ENCODE measurements around the gene NCBP1.
A peak's percentile ranks its signal among the peaks of the same experiment; 100 is the strongest.
"Not testable (repeated sequence)": the region's sequence is repeated elsewhere in the genome, so short reads cannot be mapped to it uniquely, and the experiment has no call there.

The NCBP1 gene

GRCh38 chr9:97698865-97699264 lies 65.2 kb downstream of the NCBP1 start:
- no peaks in the 10 kb centered on the region for H3K9me3 ChIP-seq
- DNase-seq (ENCODE audit: low spot score in 2 of 2): no peak
- in situ Hi-C loops (cut with MboI; ENCODE audit: low sequenced_read_pairs): no loop called here
- no peak overlapping the region for H3K4me3 ChIP-seq
- no peaks in the 10 kb centered on the region for H3K27me3 ChIP-seq (ENCODE audit: low read depth)
- peaks cover 23% of the 10 kb centered on the region for H3K4me1 ChIP-seq
- no peaks in the 10 kb centered on the region for H3K36me3 ChIP-seq (replicated peaks)

- DNase-seq (ENCODE audit: low spot score in 2 of 2); in situ Hi-C loops (cut with MboI; ENCODE audit: low sequenced_read_pairs); H3K27me3 ChIP-seq (ENCODE audit: low read depth); H3K9me3 ChIP-seq; H3K4me3 ChIP-seq; H3K36me3 ChIP-seq (replicated peaks): not testable (repeated sequence)
- H3K4me1 ChIP-seq: peaks cover 19% of the 10 kb centered on the region
Observed at GRCh38 chr9:97699281-97699680, 65.7 kb downstream of the NCBP1 start.

- in situ Hi-C loops (cut with MboI; ENCODE audit: low sequenced_read_pairs): loop anchor here (10.0 to 25.0 kb wide), 2 partner anchors 205 to 562 kb away; partner anchors contain the start of gene TBC1D2
- not testable (repeated sequence) for DNase-seq (ENCODE audit: low spot score in 2 of 2); H3K36me3 ChIP-seq (replicated peaks); H3K4me3 ChIP-seq; H3K9me3 ChIP-seq; H3K27me3 ChIP-seq (ENCODE audit: low read depth)
- H3K4me1 ChIP-seq: peaks cover 14% of the 10 kb centered on the region
Observed at GRCh38 chr9:97699824-97700223, 66.2 kb downstream of the NCBP1 start.

- in situ Hi-C loops (cut with MboI; ENCODE audit: low sequenced_read_pairs): loop anchor here (10.0 to 25.0 kb wide), 2 partner anchors 201 to 559 kb away; partner anchors contain the start of gene TBC1D2
- Histone ChIP-seq H3K36me3 (replicated peaks) (no peaks in the 10 kb centered on the region), H3K9me3 (no peaks in the 10 kb centered on the region), H3K4me3 (no peak overlapping the region), H3K27me3 (ENCODE audit: low read depth) (peaks cover 14% of the 10 kb centered on the region), H3K4me1 (no peaks in the 10 kb centered on the region)
- DNase-seq (ENCODE audit: low spot score in 2 of 2): no peak
Observed at GRCh38 chr9:97703437-97704344, 70.1 kb downstream of the NCBP1 start.

DNA sequence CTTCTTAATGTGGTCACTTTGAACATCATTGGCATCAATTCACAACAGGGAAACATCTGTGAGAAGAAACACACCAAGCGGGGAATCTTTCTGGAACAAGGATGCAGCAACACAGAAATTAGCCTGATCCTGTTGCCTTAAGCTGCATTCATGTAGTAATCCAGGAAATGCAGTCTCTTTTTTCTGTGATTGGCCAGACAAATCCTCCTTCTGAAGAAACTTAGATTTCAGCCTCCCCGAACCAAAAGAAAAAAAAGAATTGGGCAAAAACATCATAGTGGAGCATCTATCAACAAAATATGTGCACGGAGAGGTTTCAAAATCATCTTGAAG lies 70.7 kb downstream of the NCBP1 start:
- no peaks in the 10 kb centered on the region for H3K9me3 ChIP-seq
- H3K4me1 ChIP-seq: no peaks in the 10 kb centered on the region
- no peaks in the 10 kb centered on the region for H3K36me3 ChIP-seq (replicated peaks)
- no peak overlapping the region for H3K4me3 ChIP-seq
- no peak for DNase-seq (ENCODE audit: low spot score in 2 of 2)
- peaks cover 14% of the 10 kb centered on the region for H3K27me3 ChIP-seq (ENCODE audit: low read depth)
- in situ Hi-C loops (cut with MboI; ENCODE audit: low sequenced_read_pairs): loop anchor here (10.0 to 25.0 kb wide), 2 partner anchors 200 to 558 kb away; partner anchors contain the start of gene TBC1D2

- H3K9me3 ChIP-seq: no peaks in the 10 kb centered on the region
- H3K36me3 ChIP-seq (replicated peaks): no peaks in the 10 kb centered on the region
- H3K4me3 ChIP-seq: no peak overlapping the region
- peaks cover 14% of the 10 kb centered on the region for H3K27me3 ChIP-seq (ENCODE audit: low read depth)
- no peak for DNase-seq (ENCODE audit: low spot score in 2 of 2)
- in situ Hi-C loops (cut with MboI; ENCODE audit: low sequenced_read_pairs): loop anchor here (10.0 to 25.0 kb wide), 2 partner anchors 200 to 557 kb away; partner anchors contain the start of gene TBC1D2
- H3K4me1 ChIP-seq: no peaks in the 10 kb centered on the region
Observed at GRCh38 chr9:97704851-97705250, 71.2 kb downstream of the NCBP1 start.

DNA sequence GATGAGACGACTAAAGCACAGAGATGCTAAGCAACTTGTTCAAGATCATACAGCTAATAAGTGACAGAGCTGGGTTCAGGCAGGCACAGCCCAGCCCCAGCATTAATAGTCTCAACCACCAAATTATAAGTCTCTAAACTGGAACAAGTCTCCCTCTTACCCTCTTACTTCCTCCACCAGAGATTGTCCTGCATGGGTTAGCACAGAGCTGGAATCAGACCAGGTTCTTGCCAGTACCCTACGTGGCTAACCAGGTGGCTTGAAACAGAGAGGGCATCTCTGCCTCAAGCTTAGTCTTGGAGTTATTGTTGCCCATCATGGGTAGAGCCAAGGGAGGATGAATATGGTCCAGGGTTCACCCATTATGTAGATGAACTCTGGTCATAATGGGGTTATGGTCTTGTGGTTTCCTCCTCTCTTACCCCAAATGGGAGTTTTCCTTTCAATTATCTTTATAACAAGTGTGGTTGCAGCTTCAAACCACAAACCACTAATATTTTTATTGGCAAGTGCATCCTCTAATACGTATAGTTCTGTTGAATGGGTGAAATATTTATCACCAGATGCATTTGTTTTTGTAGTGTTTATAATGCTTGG lies 71.8 kb downstream of the NCBP1 start:
- H3K9me3 ChIP-seq: no peaks in the 10 kb centered on the region
- H3K27me3 ChIP-seq (ENCODE audit: low read depth): peaks cover 14% of the 10 kb centered on the region
- H3K4me1 ChIP-seq: no peaks in the 10 kb centered on the region
- no peak for DNase-seq (ENCODE audit: low spot score in 2 of 2)
- no peaks in the 10 kb centered on the region for H3K36me3 ChIP-seq (replicated peaks)
- no peak overlapping the region for H3K4me3 ChIP-seq
- in situ Hi-C loops (cut with MboI; ENCODE audit: low sequenced_read_pairs): loop anchor here (10.0 to 25.0 kb wide), 2 partner anchors 199 to 557 kb away; partner anchors contain the start of gene TBC1D2

DNA sequence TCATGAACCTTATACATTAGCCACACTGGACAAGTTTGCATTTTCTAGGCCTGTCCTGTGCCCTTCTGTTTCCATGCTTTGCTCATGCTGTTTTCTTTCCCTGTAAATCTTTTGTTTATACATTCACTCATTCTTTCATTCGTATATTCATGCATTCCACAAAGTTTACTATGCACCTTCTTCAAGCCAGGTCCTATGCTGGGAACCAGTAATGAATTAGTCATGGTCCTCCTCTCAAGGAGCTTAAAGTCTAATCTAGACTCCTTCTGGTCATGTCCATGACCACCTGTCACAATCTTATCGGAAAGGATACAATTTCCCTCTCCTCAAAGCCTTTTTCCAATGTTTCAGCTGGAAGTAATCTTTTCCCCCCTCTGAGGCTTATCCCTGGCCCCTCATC lies 72.6 kb downstream of the NCBP1 start:
- Histone ChIP-seq H3K4me3 (no peak overlapping the region), H3K27me3 (ENCODE audit: low read depth) (peaks cover 14% of the 10 kb centered on the region), H3K9me3 (no peaks in the 10 kb centered on the region), H3K36me3 (replicated peaks) (no peaks in the 10 kb centered on the region), H3K4me1 (no peaks in the 10 kb centered on the region)
- no peak for DNase-seq (ENCODE audit: low spot score in 2 of 2)
- in situ Hi-C loops (cut with MboI; ENCODE audit: low sequenced_read_pairs): loop anchor here (10.0 to 25.0 kb wide), 2 partner anchors 199 to 556 kb away; partner anchors contain the start of gene TBC1D2

- in situ Hi-C loops (cut with MboI; ENCODE audit: low sequenced_read_pairs): loop anchor here (25.0 kb wide), 1 partner anchor 552 kb away; the partner anchor contains the start of gene TBC1D2
- Histone ChIP-seq H3K36me3 (replicated peaks) (no peaks in the 10 kb centered on the region), H3K9me3 (no peaks in the 10 kb centered on the region), H3K4me3 (no peak overlapping the region), H3K4me1 (no peaks in the 10 kb centered on the region; the same call in 1 of the 2 replicates), H3K27me3 (ENCODE audit: low read depth) (peaks cover 21% of the 10 kb centered on the region)
- DNase-seq (ENCODE audit: low spot score in 2 of 2): peak; percentile 57 to 58
Observed at GRCh38 chr9:97710356-97711222, 77.0 kb downstream of the NCBP1 start.

DNA sequence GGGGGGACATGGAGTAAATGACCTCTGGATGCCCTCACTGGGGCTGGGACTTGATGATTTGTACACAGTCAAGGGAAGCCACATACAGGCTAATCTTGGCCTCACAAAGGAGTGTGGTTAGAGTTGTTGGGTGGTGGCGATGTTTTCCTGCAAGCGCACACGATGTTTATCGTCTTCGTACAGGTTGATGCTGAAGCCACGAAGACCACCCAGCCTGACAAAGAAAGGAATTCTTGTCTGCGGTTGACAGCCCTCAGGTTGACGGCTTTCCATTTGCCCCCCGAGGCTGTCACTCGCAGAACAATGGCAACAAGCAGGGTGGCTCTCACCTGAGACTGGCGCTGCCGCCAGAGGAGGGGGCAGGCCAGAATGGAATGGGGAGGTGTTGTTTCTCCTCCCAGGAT lies 77.6 kb downstream of the NCBP1 start:
- in situ Hi-C loops (cut with MboI; ENCODE audit: low sequenced_read_pairs): loop anchor here (25.0 kb wide), 1 partner anchor 551 kb away; the partner anchor contains the start of gene TBC1D2
- Histone ChIP-seq H3K4me1 (no peaks in the 10 kb centered on the region; the same call in 1 of the 2 replicates), H3K9me3 (no peaks in the 10 kb centered on the region), H3K4me3 (no peak overlapping the region), H3K27me3 (ENCODE audit: low read depth) (peaks cover 21% of the 10 kb centered on the region), H3K36me3 (replicated peaks) (no peaks in the 10 kb centered on the region)
- DNase-seq (ENCODE audit: low spot score in 2 of 2): no peak

DNA sequence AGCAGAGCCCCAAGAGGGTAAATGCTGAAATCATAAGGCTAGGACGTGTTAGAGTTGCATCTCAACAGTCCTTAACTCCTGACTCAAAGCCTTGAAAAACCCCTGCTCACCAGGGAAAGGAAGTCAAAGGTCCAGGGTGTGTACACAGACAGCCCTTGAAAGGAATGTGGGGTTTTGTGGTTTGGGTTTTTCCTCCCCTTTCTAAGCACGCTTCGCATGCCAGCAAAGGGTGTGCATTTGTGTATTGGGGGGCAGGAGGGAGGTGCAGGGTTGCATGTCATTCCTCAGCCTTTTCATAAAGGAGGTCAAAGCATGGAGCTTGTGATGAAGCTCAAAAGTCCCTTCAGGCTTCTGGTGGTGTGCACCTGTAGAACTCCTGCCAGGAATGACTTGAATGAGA lies 80.8 kb downstream of the NCBP1 start:
- no peaks in the 10 kb centered on the region; the same call in 1 of the 2 replicates for H3K9me3 ChIP-seq
- in situ Hi-C loops (cut with MboI; ENCODE audit: low sequenced_read_pairs): loop anchor here (25.0 kb wide), 1 partner anchor 548 kb away; the partner anchor contains the start of gene TBC1D2
- H3K27me3 ChIP-seq (ENCODE audit: low read depth): 0 out of 2 replicates have a peak, but pooled peaks cover 9% of the 10 kb centered on the region
- no peaks in the 10 kb centered on the region for H3K36me3 ChIP-seq (replicated peaks)
- no peak overlapping the region for H3K4me3 ChIP-seq
- no peak for DNase-seq (ENCODE audit: low spot score in 2 of 2)
- no peaks in the 10 kb centered on the region; the same call in 1 of the 2 replicates for H3K4me1 ChIP-seq

DNA sequence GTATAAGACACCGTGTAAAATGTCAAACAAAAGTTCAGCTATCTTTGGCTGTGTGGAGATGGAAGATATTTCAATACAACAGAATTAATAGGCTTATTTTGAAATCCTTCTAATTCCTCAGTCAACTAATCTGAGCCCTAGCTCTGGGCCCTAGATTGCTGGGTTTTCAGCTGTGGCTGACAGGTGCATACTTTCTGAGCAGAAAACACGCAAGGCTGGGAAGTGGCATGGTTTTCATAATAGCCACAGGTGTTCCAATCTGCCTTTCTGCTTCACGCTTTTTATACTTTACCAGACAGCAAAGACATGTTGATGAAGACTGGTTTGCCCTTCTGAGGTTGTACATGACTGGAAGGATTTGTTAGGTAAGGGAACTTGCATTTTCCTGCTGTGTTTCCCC lies 84.2 kb downstream of the NCBP1 start:
- in situ Hi-C loops (cut with MboI; ENCODE audit: low sequenced_read_pairs): loop anchor here (25.0 kb wide), 1 partner anchor 544 kb away; the partner anchor contains the start of gene TBC1D2
- no peaks in the 10 kb centered on the region; the same call in 1 of the 2 replicates for H3K9me3 ChIP-seq
- no peak overlapping the region for H3K4me3 ChIP-seq
- DNase-seq (ENCODE audit: low spot score in 2 of 2): no peak
- H3K36me3 ChIP-seq (replicated peaks): no peaks in the 10 kb centered on the region
- H3K27me3 ChIP-seq (ENCODE audit: low read depth): 0 out of 2 replicates have a peak, but pooled peaks cover 9% of the 10 kb centered on the region
- no peaks in the 10 kb centered on the region; the same call in 1 of the 2 replicates for H3K4me1 ChIP-seq

DNA sequence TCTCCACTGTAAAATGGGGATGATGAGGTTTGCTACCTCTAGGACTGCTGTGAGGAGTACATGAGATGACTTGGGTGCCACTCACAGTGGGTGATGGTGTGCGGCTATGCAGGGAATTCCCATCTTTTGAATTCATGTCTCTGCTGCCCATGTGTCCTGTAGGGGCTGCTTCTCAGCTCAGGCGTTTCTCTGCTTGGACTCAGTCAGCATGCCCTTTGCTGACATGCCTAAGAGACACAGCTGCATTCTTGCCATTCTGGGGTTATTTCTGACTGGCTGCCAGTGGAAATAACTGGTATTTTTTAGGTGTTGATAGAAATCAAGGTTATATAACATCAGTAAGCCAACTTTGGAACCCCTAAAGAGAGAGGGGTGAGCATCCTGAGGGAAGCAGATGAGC lies 87.8 kb downstream of the NCBP1 start:
- Histone ChIP-seq H3K27me3 (ENCODE audit: low read depth) (peaks cover 7% of the 10 kb centered on the region), H3K4me3 (no peak overlapping the region), H3K9me3 (no peaks in the 10 kb centered on the region; the same call in 1 of the 2 replicates), H3K4me1 (no peaks in the 10 kb centered on the region), H3K36me3 (replicated peaks) (no peaks in the 10 kb centered on the region)
- DNase-seq (ENCODE audit: low spot score in 2 of 2): no peak
- in situ Hi-C loops (cut with MboI; ENCODE audit: low sequenced_read_pairs): loop anchor here (25.0 kb wide), 1 partner anchor 541 kb away; the partner anchor contains the start of gene TBC1D2
